G401 (cell line): ENCODE data around the gene FAM227B. TPM values are rescaled to one million over a fixed set of nuclear protein-coding genes. Genes with fewer than 3 reads are reported as not detected.
A peak's percentile ranks its signal among the peaks of the same experiment; 100 is the strongest.
"Not testable (repeated sequence)": the region's sequence is repeated elsewhere in the genome, so short reads cannot be mapped to it uniquely, and the experiment has no call there.

ENCODE experiments used
- DNase-seq: peaks from one replicate; pipeline ENCODE4 v3.0.0-alpha.2; 2015; ENCODE audit warnings: low spot score
- in situ Hi-C: cut with HindIII; loops from 2 replicates; pipeline ENCODE4 v1.10.0; 2016; ENCODE audit warnings: low sequenced_read_pairs, mixed read lengths
- total RNA-seq: library from RNA; depleted of rRNA; stranded (reverse); fragments of >200 nt; shearing (Covaris generic); gene quantifications from 2 replicates; pipeline ENCODE4 v1.2.3, GENCODE V29; 2014

Gene FAM227B
- total RNA-seq, 1 experiment from 2014 or later: 8.2 TPM

DNA sequence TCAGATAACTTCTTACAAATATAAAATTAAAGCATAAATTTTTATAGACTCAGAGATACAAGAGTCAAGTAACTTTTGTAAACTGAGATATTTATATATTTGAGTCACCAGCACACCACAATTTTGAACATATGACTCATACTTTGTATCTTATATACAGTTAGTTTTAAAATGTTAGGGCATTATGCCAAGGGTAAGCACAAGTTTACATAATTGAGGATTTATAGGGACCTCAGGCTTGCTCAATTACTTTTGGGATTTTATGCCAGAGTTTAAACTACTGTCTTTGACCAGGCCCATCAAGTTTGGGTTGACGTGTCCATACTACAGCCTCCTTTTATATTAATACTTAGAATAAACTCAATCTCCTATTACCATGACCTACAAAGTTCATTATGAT, 205.0 kb downstream of the FAM227B start:
- DNase-seq: no peak
- in situ Hi-C loops: no loop called here

DNA sequence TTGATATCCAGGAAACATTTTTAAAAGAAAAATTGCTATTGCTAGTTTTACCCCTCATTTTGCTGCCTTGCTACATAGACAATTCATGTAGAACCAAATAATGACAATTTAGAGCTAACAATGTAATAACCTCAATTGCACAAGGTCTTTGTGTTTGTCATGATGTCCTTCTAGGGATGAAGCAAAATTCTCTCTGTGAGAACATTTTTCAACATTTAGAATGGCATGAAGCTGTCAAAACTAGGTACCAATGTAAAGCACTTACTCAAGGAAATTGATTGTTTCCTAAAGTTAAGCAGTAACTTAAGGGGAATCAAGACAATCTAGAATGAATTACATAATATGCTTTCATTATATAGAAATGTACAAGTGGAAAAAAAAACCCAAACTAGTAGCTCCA, 205.5 kb downstream of the FAM227B start:
- in situ Hi-C loops: no loop called here
- no peak for DNase-seq

DNA sequence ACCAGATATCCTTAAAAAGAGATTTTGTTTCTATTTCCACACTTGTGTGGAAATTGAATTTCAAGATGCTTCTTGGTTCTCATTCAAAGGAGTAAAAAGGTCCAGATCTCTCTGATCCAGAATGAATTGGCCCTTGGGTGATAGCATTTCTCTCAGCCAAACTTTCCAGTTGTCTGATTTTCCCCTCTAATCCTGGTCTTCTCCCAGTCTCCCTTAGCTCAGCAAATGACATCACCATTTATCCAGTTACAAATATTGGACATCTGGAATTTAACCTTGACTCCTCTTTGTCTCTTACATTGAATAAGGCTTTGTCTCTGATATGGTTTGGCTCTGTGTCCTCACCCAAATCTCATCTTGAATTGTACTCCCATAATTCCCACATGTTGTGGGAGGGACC, 207.8 kb downstream of the FAM227B start:
- in situ Hi-C loops: no loop called here
- DNase-seq: no peak

DNA sequence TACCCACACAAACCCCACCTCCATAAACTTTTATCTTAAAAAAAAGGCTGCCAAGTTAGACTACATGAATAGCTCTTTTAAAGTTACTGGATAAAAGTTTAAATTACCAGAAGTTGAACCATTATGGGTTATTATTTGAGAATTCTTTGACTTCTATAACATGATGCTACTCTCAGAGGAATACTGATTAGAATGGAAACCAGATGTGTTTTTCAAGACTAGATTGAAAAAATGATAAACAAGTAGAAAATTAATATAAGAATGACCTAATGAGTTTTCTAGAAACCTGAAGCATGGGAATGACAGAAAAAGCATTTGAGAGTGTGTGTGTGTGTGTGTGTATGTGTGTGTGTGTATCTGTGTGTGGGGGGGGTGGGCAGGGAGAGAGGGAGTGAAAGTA, 210.0 kb downstream of the FAM227B start:
- no peak for DNase-seq
- in situ Hi-C loops: no loop called here

DNA sequence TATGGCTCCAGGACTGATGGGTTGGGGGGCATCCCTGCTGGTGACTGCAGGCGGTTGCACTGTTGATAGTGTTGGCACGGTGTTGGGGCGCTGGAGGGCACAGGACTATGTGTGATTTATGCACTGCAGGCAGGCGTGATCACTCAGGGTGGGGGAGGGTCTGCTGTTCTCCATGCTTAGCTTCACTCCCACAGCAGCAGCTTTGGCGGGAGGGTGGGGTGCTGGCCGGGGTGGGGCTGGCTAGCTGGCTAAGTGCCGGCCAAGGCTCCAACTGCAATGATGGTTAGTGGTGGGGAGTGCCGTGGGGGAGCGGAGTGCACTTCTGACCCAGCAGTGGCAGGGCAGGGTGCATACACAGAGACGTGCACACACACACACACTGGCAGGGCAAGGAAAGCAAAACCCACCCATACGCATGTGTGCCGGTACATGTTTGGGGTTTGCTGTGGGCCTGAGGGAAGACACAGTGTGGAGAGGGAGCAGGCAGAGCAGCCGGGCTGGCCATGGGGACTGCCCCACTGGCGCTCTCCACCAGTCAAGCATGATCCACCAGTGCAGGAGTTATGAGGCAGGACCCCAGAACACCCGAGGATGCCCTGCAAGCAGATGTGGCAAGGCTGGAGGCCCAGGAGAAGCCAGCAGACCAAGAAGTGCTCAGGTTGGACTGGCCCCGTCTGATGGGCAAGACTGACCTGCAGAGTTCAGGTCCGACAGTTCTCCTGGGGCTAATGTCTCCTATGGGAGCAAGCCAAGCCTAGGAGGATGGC, 214.1 kb downstream of the FAM227B start:
- DNase-seq: no peak
- in situ Hi-C loops: no loop called here

DNA sequence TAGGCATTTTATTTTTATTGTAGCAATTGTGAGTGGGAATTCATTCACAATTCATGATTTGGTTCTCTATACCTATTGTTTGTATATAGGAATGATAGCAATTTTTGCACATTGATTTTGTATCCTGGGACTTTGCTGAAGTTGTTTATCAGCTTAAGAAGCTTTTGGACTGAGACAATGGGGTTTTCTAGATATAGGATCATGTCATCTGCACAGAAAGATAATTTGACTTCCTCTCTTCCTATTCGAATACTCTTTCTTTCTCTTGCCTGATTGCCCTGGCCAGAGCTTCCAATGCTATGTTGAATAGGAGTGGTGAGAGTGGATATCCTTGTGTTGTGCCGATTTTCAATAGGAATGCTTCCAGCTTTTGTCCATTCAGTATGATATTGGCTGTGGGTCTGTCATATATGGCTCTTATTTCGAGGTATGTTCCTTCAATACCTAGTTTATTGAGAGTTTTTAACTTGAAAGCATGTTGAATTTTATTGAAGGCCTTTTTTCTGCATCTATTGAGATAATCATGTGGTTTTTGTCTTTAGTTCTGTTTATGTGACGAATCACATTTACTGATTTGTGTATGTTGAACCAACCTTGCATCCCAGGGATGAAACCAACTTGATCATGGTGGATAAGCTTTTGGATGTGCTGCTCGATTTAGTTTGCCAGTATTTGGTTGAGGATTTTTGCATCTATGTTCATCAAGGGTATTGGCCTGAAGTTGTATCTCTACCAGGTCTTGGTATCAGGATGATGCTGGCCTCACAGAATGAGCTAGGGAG, 217.9 kb downstream of the FAM227B start:
- in situ Hi-C loops, DNase-seq: not testable (repeated sequence)

DNA sequence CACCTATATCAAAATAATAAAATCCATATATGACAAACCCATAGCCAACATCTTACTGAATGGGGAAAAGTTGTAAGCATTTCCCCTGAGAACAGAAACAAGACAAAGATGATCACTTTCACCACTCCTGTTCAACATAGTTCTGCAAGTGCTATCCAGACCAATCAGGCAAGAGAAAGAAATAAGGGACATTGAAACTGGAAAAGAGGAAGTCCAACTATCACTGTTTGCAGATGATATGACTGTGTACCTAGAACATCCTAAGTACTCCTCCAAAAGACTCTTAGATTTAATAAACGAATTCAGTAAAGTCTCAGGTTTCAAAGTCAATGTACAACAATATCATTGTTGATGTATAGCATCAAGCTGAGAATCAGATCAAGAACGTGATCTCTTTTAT, 233.1 kb downstream of the FAM227B start:
- in situ Hi-C loops: no loop called here

DNA sequence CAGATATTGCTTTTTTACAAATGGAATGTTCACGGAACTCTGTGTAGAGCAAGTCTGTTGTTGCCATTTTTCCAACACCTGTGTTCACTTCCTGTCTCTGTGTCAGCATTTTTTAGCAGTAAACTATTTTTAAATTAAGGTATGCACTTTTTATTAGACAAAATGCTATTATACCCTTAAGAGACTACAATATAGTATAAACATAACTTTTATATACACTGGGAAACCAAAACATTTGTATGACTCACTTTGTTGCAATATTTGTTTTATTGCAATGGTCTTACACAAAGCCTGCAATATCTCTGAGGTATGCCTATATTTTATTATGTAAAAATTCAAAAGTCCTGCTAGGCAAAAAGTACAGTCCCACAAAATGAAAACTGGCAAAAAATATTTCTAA, 237.4 kb downstream of the FAM227B start:
- in situ Hi-C loops: no loop called here
- DNase-seq: no peak

More for the DNA sequence above, 233.1 kb downstream of the FAM227B start:
- DNase-seq: no peak

DNA sequence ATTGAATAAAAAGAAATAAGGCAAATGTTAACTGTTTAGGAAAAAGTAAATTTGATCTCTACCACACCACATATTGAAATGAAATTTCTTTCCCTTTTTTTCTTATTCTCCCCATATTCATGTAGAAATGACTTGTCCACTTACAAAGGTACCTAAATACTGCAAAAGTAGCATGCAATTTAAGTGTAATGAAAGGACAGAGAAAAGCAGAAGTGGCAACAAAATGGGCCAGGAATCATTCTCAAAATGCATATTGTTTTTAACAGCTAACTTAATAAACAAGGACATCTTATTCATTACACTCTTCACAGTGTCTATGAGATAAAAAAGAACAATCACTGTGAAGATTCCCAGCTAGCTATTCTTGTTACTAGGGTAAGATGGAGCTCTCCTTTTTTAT, 238.2 kb downstream of the FAM227B start:
- no peak for DNase-seq

DNA sequence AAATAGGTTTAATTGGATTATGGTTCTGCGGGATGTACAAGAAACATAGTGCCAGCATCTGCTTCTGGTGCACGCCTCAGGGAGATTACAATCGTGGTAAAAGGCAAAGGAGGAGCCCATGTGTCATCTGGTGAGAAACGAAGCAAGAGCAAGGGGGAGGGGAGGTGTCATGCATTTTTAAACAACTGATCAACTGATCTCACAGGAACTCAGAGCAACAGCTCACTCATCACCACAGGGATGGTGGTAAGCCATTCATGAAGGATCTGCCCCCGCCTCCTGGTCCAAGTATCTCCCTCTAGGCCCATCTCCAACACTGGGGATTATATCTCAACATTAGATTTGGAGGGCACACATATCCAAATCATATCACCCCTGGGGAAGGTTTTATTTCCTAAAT, 239.7 kb downstream of the FAM227B start:
- DNase-seq: no peak
- in situ Hi-C loops: no loop called here

More for the DNA sequence above, 238.2 kb downstream of the FAM227B start:
- in situ Hi-C loops: no loop called here

DNA sequence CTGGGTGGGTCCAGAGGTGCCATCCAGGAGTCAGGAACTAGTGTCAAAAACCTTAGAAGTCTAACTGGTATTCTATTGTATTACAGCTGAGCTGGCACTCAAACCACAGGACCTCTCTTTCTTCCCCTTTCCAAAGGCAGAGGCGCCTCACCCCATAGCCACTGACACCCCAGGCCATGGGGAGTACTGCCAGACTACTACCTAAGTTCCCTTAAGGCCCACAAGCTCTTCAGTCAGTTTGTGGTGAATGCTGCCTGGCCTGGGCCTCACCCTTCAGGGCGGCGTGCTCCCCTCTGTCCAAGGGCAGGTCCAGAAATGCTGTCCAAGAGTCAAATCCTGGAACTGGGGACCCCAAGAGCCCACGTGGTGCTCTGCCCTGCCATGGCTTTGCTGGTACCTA, 240.6 kb downstream of the FAM227B start:
- in situ Hi-C loops: no loop called here
- DNase-seq: no peak

DNA sequence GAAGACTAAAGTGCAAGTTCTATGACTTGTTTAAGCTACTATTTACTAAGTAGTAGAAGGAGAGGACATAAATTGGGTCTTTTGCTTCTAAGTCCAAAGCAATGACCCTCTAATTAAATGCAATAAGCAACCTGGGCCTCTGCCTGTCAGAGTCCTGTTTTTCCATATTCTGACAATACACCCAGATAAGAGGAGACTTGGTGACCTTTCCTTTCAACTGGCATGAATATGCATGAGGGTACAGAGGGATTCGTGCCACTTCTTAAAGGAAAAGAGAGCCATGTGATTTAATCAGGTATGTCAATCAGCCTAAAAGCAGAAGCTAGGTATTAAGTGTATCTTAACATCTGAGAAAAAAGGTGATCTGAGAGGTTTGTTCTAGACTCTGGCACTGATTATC, 248.3 kb downstream of the FAM227B start:
- DNase-seq: no peak
- in situ Hi-C loops: no loop called here

DNA sequence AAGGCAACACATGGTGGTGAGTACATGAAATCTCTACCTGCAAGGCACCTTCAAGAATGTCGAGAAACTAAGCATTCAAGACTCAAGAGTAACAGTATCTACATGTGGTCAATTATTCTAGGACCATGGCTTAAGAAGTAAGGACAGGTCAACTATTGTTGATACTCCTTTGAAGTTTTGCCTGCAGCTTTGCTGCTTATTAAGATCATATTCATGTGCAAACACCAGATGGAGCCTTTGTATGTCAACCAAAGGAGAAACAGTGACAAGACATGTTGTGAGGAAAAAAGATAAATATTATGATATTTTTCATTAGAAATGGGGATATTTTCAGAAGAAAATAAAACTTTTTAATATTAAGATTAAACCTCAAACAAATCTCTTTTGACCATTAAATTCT, 249.8 kb downstream of the FAM227B start:
- peak; percentile 4 for DNase-seq

DNA sequence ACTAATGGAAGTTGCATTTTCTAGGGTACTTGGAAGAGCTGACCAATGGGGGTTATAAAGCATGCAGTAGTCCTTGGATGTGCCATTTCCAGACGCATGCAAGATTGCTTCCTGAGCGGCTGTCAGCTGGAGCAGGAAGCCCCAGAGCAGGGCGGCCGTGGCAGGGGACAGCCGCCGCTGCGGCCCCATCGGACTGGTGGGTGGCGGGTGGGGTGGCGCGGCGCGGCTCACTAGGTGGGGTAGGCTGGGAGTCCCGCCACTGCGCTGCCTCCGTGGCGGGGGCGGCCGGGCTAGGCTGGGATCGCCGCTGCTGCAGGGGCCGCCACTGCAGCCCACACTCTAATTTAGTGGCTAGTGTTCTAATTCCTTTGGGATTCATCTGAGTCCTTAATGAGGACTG, 254.1 kb downstream of the FAM227B start:
- DNase-seq: no peak
- in situ Hi-C loops: no loop called here

More for the DNA sequence above, 249.8 kb downstream of the FAM227B start:
- in situ Hi-C loops: no loop called here

DNA sequence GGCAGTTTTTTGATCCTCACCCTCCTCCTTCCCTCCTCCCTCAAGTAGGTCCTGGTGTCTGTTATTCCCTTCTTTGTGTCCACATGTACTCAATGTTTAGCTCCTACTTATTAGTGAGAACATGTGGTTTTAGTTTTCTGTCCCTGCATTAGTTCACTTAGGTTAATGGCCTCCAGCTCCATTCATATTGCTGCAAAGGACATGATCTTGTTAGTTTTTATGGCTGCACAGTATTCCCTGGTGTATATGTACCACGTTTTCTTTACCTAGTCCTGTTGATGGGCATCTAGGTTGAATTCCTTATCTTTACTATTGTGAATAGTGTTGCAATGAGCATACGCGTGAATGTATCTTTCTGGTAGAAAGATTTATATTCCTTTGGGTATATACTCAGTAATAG, 259.2 kb downstream of the FAM227B start:
- no peak for DNase-seq
- in situ Hi-C loops: no loop called here

DNA sequence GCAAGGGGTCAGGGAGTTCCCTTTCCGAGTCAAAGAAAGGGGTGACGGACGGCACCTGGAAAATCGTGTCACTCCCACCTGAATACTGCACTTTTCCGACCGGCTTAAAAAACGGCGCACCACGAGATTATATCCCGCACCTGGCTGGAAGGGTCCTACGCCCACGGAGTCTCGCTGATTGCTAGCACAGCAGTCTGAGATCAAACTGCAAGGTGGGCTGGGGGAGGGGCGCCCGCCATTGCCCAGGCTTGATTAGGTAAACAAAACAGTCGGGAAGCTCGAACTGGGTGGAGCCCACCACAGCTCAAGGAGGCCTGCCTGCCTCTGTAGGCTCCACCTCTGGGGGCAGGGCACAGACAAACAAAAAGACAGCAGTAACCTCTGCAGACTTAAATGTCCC, 266.2 kb downstream of the FAM227B start:
- in situ Hi-C loops, DNase-seq: not testable (repeated sequence)

DNA sequence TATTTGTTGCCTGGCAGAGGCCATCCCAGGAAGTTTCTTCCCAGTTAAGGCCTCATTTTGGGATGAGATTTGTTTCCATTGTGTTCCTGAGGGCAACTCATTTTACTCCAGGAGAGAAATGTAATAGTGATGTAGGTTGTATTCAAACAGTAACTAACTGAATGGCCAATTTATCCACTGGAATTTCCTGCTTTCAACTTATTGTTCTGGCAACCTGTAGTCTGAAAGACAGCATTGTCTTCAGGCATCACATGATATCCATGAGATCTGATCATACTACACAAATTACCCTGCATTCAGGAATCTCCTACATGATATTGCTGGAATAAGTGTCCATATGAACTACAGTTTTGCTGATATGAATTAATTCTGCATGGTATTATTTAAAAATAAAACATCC, 277.1 kb downstream of the FAM227B start:
- in situ Hi-C loops: no loop called here

DNA sequence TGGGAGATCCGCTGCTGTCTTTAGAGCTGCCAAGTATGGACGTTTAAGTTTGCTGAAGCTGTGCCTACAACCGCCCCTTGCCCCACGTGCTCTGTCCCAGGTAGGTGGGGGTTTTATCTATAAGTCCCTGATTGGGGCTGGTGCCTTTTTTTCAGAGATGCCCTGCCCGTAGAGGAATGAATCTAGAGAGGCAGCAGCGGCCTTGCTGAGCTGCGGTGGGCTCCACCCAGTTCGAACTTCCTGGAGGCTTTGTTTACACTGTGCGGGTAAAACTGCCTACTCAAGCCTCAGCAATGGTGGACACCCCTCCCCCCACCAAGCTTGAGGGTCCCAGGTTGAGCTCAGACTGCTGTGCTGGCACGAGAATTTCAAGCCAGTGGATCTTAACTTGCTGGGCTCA, 281.0 kb downstream of the FAM227B start:
- no peak for DNase-seq
- in situ Hi-C loops: no loop called here

More for the DNA sequence above, 277.1 kb downstream of the FAM227B start:
- no peak for DNase-seq

DNA sequence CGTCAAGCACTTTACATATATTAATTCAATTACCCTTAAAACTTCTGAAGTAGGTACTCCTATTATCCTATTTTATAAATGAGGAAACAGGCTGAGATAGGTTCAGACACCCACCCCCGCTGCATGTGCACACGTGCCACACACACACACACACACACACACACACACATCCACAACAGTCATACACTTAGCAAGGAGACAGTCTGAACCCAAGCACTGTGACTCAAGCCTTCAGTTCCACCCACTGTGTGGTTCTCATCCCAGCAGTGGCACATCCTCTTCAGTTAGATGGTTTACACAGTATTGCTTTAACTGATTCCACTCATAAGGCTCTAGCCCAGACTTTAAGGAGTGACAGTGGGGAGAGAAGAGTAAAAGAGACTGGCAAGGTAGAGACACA, 288.7 kb downstream of the FAM227B start:
- in situ Hi-C loops: no loop called here
- DNase-seq: no peak

DNA sequence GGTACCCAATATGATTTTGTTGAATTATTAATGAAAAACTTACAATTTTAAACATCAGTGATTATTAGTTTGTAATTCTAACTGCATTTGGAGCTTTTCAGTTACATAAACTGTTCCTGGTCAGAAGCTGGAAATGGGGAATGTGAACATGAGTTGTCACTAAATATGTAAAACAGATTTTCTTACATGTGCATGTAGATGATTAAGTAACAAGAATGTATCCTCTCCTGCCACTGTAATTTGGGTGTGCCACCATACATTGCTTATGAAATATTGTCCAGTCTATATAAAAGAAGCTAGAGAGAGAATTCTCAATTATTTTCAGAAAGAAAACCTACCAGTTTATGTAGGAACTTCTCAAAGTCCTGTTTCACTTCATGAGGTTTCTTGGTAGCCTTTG, 289.2 kb downstream of the FAM227B start:
- in situ Hi-C loops: no loop called here
- no peak for DNase-seq

DNA sequence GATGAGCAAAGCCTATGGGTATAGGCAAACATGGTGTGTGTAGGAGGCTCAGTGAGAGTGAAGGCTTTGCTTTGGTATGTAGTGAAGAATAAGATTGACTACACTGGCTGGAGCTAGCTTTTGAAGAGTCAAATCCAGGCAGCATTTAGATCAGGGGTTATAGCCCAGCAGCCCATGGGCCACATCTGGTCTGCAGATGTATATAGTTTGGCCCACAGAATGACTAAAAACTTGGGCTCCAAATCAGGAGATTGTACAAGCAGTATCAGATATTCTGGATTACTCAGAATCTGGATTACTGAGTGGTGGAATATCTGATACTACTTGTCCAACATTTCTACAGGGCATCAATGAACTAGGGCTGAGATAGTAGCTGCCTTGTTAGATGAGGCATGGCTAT, 290.5 kb downstream of the FAM227B start:
- DNase-seq: no peak
- in situ Hi-C loops: no loop called here
